DMS114 treated with DMSO at 0.1 percent for 48 hours (cell line): ENCODE data around the gene CENPA.
"Not testable (repeated sequence)": the region's sequence is repeated elsewhere in the genome, so short reads cannot be mapped to it uniquely, and the experiment has no call there.

ENCODE experiments used
- DNase-seq: peaks from one replicate; lab custom pipeline; 2025; ENCODE audit not compliant: unreplicated experiment; lab: John Stamatoyannopoulos, UW

CENPA gene

DNA sequence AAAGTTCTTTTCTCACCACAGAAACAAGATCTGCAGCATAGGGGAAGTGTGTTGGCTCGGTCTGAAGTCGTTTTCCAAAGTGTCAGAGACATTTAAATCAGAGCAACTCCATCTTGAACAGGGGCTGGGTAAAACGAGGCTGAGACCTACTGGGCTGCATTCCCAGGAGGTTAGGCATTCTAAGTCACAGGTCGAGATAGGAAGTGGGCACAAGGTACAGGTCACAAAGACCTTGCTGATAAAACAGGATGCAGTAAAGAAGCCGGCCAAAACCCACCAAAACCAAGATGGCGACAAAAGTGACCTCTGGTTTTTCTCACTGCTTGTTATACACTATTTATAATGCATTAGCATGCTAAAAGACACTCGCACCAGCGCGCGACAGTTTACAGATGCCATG lies 24.9 kb upstream of the CENPA start:
- not testable (repeated sequence) for DNase-seq

DNA sequence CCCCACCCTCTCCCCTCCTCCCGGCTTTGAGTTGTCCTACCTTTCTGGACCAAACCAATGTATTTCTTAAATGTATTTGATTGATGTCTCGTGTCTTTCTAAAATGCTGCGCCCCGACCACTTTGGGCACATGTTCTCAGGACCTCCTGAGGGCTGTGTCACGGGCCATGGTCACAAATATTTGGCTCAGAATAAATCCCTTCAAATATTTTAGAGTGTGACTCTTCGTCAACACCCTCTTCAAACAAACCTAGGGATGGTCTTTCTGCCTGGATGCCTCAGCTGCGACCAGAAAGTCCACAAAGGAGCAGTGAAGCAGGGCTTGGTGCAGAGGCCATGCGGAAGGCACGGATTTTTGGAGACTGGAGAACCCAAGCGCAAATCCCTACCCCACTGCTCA lies 22.8 kb upstream of the CENPA start:
- DNase-seq, result no peak

DNA sequence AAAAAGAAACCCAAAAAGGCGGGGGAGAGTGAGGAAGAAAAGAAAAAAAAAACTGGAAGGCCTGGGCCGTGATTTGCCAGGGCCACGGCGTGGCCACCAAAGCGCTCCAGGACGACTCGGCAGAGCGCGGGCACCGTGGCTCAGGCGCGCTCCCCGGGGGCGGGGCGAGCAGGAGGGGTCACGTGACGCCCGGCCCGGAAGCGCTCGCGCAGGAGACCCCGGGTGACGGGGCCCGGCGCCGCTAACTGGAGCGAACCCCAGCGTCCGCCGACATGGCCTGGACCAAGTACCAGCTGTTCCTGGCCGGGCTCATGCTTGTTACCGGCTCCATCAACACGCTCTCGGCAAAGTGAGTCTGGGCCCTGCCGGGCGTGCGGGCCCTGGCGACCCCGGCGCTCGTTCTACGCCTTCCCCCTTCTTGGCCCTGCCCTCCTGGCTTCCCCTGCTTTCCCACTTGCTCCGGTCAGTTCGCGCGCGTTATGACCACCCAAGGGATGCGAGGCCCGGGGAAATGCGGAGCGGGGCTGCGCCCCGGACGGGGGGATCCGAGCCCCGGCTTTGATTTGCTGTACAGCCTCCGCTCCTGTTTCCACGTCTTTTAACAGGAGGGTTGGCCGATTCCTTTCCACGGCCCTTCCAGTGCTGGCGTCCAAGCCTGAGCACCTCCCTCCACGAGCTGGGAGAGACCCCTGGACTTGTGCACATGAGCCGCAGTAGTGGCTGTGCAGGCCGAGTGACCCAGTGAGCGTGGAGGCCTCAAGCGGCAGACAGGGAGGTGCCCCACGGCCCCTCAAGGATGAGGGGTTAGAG lies 21.6 kb upstream of the CENPA start, which contains the start of gene SLC35F6:
Gene SLC35F6, plus strand, starts transcription at position 207 of the 810 bp plus-strand sequence. Its CDS starts 66 bp downstream, at position 273.
- peak; percentile 41 for DNase-seq

DNA sequence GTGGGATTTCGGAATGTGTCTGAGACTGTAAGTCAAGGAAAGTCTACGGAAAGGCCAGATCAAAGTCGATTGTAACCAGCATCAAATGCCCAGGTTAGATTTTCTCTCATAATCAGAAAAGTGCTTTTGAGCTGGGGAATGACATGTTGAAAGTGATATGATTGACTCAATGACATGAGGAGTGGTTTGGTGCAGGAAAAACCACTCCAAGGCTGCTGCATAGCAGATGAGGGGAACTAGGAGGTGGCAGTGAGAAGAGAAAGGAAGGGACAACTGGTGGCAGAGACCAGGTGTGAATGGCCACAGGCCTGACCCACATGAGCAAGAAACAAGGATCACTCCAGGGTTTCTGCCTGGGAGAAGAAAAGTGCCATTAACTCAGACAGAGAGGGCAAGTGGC lies 20.9 kb upstream of the CENPA start:
- no peak for DNase-seq

DNA sequence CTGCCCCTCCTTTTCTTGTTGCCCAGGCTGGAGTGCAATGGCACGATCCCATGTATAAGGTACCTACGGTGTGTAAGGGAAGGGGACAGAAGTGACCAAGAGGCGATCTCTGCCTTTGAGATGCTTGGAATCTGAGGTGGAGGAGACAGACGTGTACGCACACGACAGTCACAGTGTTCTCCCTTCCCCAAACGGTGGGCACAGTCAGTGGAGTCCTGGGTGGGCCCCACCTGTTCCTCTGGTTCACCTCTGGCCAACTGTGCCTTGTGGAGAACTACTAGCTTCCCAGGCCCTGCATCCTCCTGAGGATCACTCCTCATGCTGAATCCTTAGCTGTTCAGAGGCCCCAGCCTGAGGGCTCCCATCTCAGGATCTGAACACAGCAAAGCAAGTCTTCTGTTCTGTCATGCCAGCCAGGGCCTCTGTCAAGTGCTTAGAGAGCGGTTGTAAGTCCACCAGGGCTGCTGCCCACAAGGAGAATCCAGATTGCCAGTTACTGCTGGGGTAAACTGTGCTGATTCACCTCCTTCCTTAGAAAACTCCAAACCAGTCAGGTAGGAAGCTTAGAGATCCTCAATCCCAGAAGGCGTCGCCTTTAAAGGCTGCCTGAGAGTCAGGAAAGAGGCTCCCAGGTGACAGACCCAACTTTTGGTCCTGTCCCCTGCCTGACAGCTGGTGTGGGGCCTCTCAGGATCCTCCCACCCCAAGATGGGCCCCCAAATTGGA lies 20.2 kb upstream of the CENPA start:
- no peak for DNase-seq

DNA sequence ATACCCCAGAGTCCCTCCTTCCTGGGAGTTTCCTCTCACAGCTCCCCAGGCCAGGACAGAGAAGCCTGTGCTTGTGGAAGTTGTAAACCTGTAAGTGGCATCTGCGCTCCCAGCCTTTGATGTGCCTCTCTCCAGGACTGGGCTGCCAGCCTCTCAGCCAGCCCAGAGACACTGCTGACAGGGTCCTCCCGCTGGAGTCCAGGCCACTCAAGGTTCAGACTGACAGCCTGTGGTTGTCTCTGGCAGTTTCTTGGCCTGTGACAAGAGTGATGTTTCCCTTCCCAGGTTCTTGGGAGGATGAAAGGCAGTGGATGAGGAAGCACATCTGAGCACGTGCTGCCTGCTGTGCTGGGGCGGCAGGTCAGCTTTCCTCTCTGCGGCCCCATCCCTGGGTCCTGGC lies 18.7 kb upstream of the CENPA start:
- DNase-seq, result no peak

DNA sequence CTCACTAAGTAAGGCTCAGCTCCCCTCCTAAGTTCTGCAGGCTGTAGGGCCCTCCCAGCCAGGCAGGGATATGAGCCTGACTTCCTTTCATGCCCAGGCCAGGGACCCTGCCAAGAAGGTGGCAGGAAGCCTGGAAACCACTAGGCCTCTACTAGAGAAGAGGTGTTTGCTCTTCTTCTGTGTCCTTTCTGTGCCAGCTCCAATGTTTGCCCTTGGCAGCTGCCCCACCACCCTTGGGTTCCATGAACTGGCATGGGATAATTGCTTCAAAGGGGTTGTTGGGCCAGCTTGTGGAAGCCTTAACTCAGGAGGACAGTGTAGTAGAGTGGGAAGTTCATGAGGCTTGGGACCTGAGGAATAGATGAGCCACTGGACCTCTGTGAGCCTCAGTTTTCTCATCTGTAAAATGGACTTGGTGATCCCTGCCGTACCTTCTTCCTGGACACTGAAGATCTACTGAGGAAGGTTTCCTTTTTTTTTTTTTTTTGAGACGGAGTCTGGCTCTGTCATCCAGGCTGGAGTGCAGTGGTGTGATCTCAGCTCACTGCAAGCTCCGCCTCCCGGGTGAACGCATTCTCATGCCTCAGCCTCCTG lies 17.9 kb upstream of the CENPA start:
- DNase-seq, result no peak

DNA sequence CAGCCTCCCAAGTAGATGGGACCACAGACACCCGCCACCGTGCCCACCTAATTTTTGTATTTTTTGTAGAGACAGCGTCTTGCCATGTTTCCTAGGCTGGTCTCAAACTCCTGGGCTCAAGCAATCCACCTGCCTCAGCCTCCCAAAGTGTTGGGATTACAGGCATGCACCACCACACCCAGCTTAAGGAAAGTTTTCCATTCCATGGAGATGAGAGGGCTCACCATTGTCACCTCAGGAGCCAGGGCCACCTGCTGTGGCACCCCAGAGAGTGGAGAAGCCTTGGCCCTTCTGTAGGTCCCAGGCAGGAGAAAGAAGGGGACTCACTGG lies 17.1 kb upstream of the CENPA start:
- DNase-seq, result no peak

DNA sequence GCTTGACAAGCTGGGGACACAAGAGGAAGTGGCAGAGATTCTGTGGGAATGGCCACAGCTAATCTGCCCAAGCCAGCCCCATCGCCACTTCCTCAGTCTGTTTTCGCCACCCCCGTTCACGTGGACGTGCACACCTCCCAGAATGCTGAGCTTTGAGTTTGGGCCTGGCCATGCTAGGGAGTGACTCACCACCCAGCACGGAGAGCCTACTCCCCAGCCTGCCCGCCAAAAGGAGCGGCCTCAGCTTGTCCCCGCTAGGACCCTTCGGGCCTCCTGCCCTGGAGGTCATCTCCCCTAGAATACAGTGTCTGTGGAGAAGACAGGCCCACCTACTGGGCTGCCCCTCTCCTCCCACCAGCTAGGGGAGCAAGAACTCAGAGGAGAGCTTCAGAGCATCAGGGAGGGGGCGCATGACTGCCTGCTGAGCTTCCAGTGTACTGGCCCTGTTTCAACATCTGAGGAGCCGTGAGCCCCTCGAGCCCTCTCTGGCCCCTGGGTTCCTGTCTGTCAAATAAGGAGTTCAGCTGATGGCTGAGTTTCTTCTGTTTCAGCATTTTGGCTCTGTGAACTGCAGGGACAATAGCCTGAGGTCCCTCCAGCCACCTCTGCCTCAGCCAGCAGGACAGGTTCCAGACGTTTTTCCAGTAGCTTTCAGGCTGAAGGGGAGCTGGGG lies 16.6 kb upstream of the CENPA start:
- DNase-seq, result no peak

DNA sequence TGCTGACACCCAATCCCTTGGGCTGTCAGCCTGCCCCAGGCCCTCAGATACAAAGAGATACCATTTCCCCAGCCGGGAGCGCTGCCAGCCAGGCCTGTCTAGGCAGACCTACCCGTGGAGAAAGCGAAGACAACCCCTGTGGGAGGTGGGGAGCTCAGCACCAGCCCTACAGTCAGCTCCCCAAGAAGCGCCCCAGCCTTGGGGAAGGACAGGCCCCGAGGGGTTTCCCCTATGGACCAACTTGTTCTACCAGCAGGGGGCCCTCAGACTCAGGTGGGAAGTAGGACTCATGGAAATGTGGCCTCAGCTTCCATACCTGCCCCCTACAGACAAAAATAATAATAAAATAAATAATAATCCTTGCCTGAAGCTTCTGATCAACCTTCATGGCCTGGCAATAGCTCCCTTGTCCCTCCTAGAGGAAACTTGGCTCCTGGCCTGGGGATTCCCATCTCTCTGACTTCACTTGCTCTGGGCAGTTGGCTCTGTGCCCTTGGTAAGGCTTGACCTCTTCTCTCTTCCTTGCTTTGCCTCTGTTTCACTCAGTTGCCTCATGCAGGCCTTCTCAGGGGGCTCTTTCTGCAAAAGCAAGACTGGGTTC lies 14.8 kb upstream of the CENPA start:
- DNase-seq, result no peak

DNA sequence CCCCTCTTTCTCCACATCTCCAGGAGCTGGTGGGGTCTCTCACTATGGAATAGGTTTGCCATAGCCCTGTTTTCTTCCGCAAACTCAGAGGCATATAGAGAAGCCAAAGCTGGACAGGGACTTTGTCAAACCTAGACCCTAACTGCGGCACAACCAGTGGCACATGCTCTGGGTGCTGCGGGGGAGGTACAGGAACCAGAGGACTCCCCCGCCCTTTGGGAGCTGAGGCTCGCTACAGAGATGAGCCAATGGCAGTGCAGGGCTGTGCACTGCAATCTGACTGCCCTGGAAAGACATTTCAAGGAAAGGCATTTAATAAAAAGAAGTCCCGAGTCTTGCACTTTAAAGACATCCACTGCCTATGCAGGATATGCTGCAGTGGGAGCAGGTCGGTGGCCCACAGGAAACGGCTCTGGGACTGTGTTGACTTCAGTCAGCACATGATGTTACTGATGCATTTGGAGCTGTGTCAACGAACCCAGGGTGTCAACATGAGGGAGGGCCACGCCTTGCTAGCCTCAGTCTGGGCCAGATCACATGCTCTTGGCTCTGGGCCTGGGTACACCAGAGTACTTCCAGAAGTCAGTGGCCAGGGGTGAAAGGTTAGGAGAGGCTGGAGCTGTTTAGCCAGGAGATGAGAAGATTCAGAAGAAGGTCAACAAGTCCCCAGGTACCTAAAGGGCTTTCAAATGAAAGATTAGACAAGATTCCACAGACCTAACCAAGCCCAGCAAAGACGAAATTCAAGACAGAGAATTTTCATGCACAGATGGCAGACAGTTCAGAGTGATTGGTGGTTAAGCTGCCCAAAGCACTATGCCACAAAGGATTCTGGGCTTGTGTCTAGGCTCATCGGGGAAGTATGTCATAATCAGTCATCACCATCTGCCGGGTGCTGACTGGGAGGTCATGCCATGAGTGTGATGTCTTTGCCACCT lies 13.5 kb upstream of the CENPA start:
- DNase-seq, result no peak

DNA sequence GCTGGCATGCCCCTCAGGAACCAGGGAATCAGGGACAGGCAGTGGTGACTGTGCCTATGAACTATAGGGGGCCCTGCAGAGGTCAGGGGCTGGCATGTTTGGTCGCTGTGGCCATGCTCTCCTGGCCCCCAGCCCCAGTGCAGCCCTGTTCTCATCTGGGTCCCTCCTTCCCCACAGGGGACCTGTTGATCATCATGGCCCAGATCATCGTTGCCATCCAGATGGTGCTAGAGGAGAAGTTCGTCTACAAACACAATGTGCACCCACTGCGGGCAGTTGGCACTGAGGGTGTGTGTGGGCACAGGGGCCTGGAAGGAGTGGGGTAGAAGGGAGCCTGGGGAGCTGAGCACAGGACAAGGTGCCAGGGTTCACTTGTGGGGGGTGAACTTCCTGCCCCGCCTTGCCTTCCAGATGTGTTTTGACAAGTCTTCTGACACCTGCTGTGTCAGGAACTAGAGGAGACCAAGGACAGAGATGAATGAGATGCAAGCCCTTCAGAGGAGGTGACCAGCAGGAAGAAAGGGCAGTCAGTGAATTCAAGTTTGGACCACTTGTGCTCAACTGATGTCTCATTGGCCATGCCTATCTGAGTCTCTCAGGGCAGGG lies 9.6 kb upstream of the CENPA start:
- no peak for DNase-seq

DNA sequence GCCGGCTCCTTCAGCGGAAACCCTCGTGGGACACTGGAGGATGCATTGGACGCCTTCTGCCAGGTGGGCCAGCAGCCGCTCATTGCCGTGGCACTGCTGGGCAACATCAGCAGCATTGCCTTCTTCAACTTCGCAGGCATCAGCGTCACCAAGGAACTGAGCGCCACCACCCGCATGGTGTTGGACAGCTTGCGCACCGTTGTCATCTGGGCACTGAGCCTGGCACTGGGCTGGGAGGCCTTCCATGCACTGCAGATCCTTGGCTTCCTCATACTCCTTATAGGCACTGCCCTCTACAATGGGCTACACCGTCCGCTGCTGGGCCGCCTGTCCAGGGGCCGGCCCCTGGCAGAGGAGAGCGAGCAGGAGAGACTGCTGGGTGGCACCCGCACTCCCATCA lies 7.8 kb upstream of the CENPA start:
- no peak for DNase-seq

DNA sequence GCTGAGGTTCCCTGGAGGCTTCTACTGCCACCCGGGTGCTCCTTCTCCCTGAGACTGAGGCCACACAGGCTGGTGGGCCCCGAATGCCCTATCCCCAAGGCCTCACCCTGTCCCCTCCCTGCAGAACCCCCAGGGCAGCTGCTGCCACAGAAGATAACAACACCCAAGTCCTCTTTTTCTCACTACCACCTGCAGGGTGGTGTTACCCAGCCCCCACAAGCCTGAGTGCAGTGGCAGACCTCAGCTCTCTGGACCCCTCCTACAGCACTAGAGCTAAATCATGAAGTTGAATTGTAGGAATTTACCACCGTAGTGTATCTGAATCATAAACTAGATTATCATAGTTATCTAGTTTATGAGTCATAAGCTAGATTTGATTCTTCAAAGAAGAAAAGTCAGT lies 7.3 kb upstream of the CENPA start:
- DNase-seq, result no peak

DNA sequence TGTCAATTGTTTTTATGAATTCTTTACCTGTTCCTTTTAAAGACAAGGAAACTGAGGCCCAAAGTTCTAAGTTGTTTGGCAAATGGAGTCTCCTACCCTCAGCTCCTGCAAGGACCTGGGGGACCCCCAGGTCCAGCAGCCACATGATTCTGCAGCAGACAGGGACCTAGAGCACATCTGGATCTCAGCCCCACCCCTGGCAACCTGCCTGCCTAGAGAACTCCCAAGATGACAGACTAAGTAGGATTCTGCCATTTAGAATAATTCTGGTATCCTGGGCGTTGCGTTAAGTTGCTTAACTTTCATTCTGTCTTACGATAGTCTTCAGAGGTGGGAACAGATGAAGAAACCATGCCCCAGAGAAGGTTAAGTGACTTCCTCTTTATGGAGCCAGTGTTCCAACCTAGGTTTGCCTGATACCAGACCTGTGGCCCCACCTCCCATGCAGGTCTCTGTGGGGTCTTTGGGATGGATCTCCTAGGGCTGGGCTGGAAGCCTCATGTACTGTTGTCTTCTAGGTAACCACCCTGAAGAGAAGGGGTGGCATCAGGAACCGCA lies 5.6 kb upstream of the CENPA start:
- no peak for DNase-seq

DNA sequence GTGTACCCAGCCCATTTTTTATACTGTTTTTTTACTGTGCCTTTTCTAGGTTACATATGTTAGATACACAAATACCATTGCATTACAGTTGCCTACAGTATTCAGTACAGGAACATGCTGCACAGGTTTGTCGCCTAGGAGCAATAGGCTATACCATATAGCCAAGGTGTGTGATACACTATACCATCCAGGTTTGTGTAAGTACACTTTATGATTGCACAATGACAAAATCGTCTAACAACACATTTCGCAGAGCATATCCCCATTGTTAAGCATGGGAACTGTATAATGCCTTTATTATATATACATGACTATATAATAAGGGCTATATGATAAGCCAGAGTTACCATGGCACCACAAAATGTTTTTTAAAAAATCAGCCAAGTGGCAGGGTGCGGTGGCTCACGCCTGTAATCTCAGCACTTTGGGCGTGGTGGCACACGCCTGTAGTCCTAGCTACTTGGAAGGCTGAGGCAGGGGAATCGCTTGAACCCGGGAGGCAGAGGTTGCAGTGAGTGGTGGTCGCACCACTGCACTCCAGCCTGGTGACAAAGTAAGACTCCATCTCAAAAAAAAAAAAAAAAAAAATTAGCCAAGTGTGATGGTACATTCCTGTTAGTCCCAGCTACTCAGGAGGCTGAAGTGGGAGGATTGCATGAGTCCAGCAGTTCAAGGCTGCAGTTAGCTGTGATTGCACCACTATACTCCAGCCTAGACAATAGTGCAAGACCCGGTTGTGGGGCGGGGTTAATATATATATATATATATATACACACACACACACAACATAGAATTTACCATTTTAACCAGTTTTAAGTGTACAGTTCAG lies 2.8 kb upstream of the CENPA start:
- DNase-seq, result no peak

DNA sequence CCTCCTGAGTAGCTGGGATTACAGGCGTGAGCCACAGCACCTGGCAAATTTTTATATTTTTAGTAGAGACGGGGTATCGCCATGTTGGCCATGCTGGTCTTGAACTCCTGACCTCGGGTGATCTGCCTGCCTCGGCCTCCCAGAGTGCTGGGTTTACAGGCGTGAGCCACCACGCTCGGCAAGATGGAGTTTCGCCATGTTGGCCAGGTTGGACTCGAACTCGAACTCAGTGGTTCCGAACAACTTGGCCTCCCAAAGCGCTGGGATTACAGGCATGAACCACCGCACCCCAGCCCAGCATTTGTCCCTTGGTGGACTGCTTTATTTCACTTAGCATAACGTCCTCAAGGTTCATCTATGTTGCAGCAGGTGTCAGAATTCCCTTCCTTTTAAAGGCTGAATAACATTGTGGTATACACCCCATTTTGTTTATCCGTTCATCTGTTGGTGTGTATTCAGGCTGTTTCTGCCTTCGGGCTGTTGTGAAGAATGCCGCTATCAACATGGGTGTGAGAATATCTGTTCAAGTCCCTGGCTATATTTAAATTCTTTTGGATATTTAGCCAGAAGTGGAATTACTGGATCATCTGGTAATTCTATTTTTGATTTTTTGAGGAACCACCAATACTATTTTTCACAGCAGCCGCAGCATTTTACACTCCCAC lies 1.2 kb upstream of the CENPA start:
- DNase-seq, result no peak
